K562 (cell line): Measurements from ENCODE around the gene VEGFA. TPM values are rescaled to one million over a fixed set of nuclear protein-coding genes. Genes with fewer than 3 reads are reported as not detected.

Source experiments
- ATAC-seq: fragments of 200-7000 bp; cut with Tn5 transposase; 3 replicates; pipeline ENCODE4 v1.9.1; 2020; ENCODE audit warnings: moderate library complexity
- BruUV-seq: library from RNA; stranded (reverse); fragments of 400-500 nt; replicated peaks from 2 replicates; lab custom pipeline; 2021; lab: Mats Ljungman, UMichigan
- CTCF ChIA-PET: fragments of 300-600 bp; formaldehyde crosslinking; extraction: SDS; loops from one replicate; lab custom pipeline; 2021; ENCODE audit warnings: low intra/inter-chr PET ratio; lab: Yijun Ruan, JAX
- POLR2A ChIA-PET: fragments of 300-600, 350-650 bp; sonication (Branson Sonifier 250); formaldehyde crosslinking; extraction: SDS; loops from one replicate; lab custom pipeline; 2021; ENCODE audit warnings: antibody characterized with exemption, inconsistent platforms; lab: Yijun Ruan, JAX
- DNase-seq, 4 experiments: peaks; one replicate each; pipeline versions ENCODE4 v3.0.0 to v3.0.0-alpha.2; 2011 to 2018; ENCODE audit warnings: low spot score in 3 of 4, mixed read lengths in 3 of 4; ENCODE audit errors: extremely low read depth in 1 of 4
- FAIRE-seq: peaks from 2 replicates; lab custom pipeline; 2011; peaks lifted over from hg19 to GRCh38; lab: Jason Lieb, UNC
- H2AFZ ChIP-seq: 2 replicates; pipeline ENCODE4 v1.6.0; 2011; ENCODE audit warnings: low read depth, low read length, control low read depth, inconsistent platforms
- H3K27ac ChIP-seq: fragments of 200-600 bp; 3 replicates; pipeline ENCODE4 v1.8.0; 2011; ENCODE audit warnings: low read depth, mild to moderate bottlenecking, control low read depth, inconsistent platforms, low read length, moderate library complexity, mixed read lengths; ENCODE audit errors: extremely low read depth
- H3K27me3 ChIP-seq, 2 experiments: fragments of 300-600 bp in 1 of 2; 2 replicates in 1 of 2; 3 replicates in 1 of 2; pipeline versions ENCODE4 v1.6.0 to v1.8.0; 2011; ENCODE audit warnings: inconsistent platforms in 2 of 2, low read length in 2 of 2, mild to moderate bottlenecking in 1 of 2, mixed read lengths in 1 of 2, moderate library complexity in 1 of 2; ENCODE audit not compliant: control insufficient read depth in 2 of 2, insufficient read depth in 2 of 2
- H3K36me3 ChIP-seq: fragments of 300-600 bp; 3 replicates; pipeline ENCODE4 v1.8.0; 2011; ENCODE audit warnings: mild to moderate bottlenecking, low read length, inconsistent platforms; ENCODE audit not compliant: control insufficient read depth, insufficient read depth
- H3K4me1 ChIP-seq, 2 experiments: fragments of 200-600 bp in 1 of 2; replicated peaks in 1 of 2; 2 replicates in 1 of 2; 3 replicates in 1 of 2; pipeline versions ENCODE4 v1.5.1 to v1.8.0; 2011; ENCODE audit warnings: inconsistent platforms in 2 of 2, low read length in 2 of 2, mild to moderate bottlenecking in 1 of 2, mixed read lengths in 1 of 2, moderate library complexity in 1 of 2; ENCODE audit not compliant: control insufficient read depth in 2 of 2, insufficient read depth in 2 of 2
- H3K4me2 ChIP-seq: 2 replicates; pipeline ENCODE4 v1.6.1; 2011; ENCODE audit warnings: low read length, control low read depth, inconsistent platforms, mixed read lengths; ENCODE audit not compliant: insufficient read depth
- H3K4me3 ChIP-seq: fragments of 200-600 bp; sonication (generic), shearing (Covaris generic); 2 replicates; pipeline ENCODE4 v1.5.1; 2016; ENCODE audit warnings: control low read depth, inconsistent platforms
- H3K79me2 ChIP-seq: fragments of 200-600 bp; 3 replicates; pipeline ENCODE4 v1.8.0; 2011; ENCODE audit warnings: low read length, inconsistent platforms; ENCODE audit not compliant: control insufficient read depth, insufficient read depth
- H3K9ac ChIP-seq, 2 experiments: 2 replicates each; pipeline versions ENCODE4 v1.6.0 to v1.6.1; 2011; ENCODE audit warnings: low read depth in 2 of 2, low read length in 2 of 2, control low read depth in 1 of 2, inconsistent platforms in 1 of 2, mild to moderate bottlenecking in 1 of 2, mixed read lengths in 1 of 2; ENCODE audit not compliant: insufficient read depth in 1 of 2
- H3K9me1 ChIP-seq: one replicate; pipeline ENCODE4 v1.6.0; 2011; ENCODE audit warnings: inconsistent platforms, mild to moderate bottlenecking, low read length, moderate library complexity; ENCODE audit not compliant: control insufficient read depth, insufficient read depth
- H3K9me3 ChIP-seq: replicated peaks from 2 replicates; pipeline ENCODE4 v1.5.1; 2011; ENCODE audit warnings: low read depth, low read length, inconsistent platforms; ENCODE audit not compliant: control insufficient read depth, insufficient read depth
- H4K20me1 ChIP-seq: replicated peaks from 2 replicates; pipeline ENCODE4 v1.6.1; 2011; ENCODE audit warnings: low read length, inconsistent platforms, mixed read lengths; ENCODE audit not compliant: control insufficient read depth, insufficient read depth
- DDX20 ChIP-seq: fragments of 450-650 bp; IDR thresholded peaks from 2 replicates; pipeline ENCODE4 v1.6.1; 2016; ENCODE audit warnings: missing genetic modification characterization, low read depth, mild to moderate bottlenecking, missing compliant biosample characterization, moderate library complexity
- DPF2 ChIP-seq: fragments of 450-650 bp; IDR thresholded peaks from 2 replicates; pipeline ENCODE4 v1.6.1; 2016
- HMGN3 ChIP-seq: IDR thresholded peaks from 2 replicates; pipeline ENCODE4 v1.6.1; 2011; ENCODE audit warnings: borderline replicate concordance, low read depth, mild to moderate bottlenecking, mixed read lengths, low read length; ENCODE audit not compliant: insufficient read length; ENCODE audit errors: extremely low read depth
- NFIC ChIP-seq: fragments of 450-650 bp; IDR thresholded peaks from 2 replicates; pipeline ENCODE4 v1.6.1; 2017; ENCODE audit warnings: mild to moderate bottlenecking, inconsistent platforms
- ZKSCAN1 ChIP-seq: fragments of 150-350 bp; IDR thresholded peaks from 2 replicates; pipeline ENCODE4 v1.6.1; 2016; ENCODE audit warnings: low read depth, low read length
- WGBS: fragments of 100-300 bp; shearing (Covaris generic); methylation state at CpG from one replicate; pipeline ENCODE4 v1.1.6; 2016; ENCODE audit warnings: low coverage, mixed read lengths; ENCODE audit not compliant: insufficient coverage; ENCODE audit errors: missing lambda C conversion rate; 5-methylcytosine and 5-hydroxymethylcytosine counted together
- in situ Hi-C: fragments of 300-500 bp; cut with MboI; formaldehyde crosslinking; loops from 4 replicates; pipeline ENCODE4 v1.15.0; 2018; ENCODE audit warnings: inconsistent platforms, mixed read lengths
- intact Hi-C: fragments of 100-400 bp; cut with micrococcal nuclease; formaldehyde crosslinking; loops from 2 replicates; pipeline ENCODE4 v1.14.2; 2022
- polyA plus RNA-seq, 8 experiments: library from polyadenylated mRNA; depleted of rRNA in 4 of 8; stranded (reverse) in 5 of 8; unstranded in 3 of 8; fragments of >200 nt; fragmentation: Nextera tagmentation in 2 of 8; fragmentation: Illumina TruSeq in 1 of 8; extraction: Ambion mirVana in 2 of 8; extraction: Trizol in 1 of 8; gene quantifications; 2 replicates each; pipeline versions ENCODE4 v1.2.1 to v1.2.3, GENCODE V29; 2011 to 2014; ENCODE audit warnings: inconsistent platforms in 1 of 8, missing spikeins in 1 of 8
- total RNA-seq, 7 experiments: library from RNA; depleted of rRNA in 6 of 7; stranded (reverse); fragments of >200 nt in 6 of 7; fragmentation: Illumina TruSeq in 2 of 7; extraction: Trizol in 2 of 7; gene quantifications; 2 replicates each; pipeline versions ENCODE4 v1.2.1 to v1.2.3, GENCODE V29; 2011 to 2021; ENCODE audit warnings: low replicate concordance in 1 of 7

VEGFA gene
- total and polyA plus RNA-seq, 9 of the 15 experiments (the other 6 are each of a cell fraction or from before 2014, with no cell fraction given), result 14.0 to 271 (median 124) TPM

DNA sequence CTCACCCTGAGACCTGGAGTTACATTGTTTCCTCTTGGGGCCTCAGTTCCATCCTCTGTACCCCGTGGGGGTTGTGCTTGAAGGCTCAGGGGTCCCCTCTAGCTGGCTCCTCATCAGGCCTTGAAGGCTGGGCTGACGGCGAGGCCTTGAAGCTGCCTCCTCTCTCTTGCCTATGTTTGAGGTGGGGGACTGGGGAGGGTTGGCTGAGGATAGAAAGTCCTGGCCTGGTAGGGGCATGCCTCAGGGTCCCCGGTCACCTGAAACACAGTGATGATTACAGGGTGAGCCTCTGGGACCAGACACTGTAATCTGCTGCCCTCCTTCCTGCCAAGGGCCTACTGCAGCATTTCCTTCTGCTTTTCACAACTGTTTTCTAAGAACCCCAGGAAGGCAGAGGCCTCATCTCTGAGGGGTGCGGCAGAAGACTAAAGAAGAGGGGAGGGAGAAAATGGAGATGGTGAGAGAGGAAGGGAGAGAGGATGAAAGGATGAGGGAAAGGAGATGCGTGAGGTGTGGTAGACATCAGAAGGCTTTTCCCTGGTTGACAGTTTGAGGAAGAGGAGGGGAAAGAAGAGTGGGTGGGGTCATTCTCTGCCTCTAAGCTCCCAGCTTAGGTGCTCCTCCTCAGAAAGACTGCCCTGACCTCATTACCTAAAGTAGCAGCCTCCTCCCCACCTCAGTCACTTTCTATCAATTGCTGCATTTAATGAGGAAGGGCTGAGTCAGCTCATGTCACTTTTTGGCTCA lies 29.7 kb downstream of the VEGFA start (continued):
- TF ChIP-seq HMGN3 (no peak), DPF2 (no peak)
- TF ChIP-seq, all 486 proteins: peak for 14

DNA sequence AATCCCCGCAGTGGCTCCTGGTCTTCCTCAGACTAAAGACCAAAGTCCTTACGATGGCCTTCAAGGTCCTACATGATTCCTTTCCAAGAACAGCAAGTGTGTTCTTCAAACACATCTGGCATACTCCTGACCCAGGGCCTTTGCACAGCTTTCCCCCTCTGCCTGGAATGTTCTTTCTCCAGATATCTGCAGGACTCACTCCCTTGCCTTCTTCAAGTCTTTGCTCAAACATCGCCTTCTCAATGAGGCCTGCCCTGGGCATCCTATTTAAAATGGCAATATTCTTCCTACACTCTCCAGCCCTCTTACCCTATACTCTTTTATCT lies 30.2 kb downstream of the VEGFA start:
- intact Hi-C loops, result no loop called here
- BruUV-seq, result no TSS peak
- H3K4me2 ChIP-seq, result no peak overlapping the region
- peaks cover 41 to 50% of the 10 kb centered on the region in 2 experiments for H3K4me1 ChIP-seq
- H4K20me1 ChIP-seq, result no peaks in the 10 kb centered on the region
- no peaks in the 10 kb centered on the region for H3K27me3 ChIP-seq
- H3K79me2 ChIP-seq, result no peaks in the 10 kb centered on the region
- POLR2A ChIA-PET, result interaction anchor here (0.6 to 1.2 kb wide), 6 partner anchors 9 to 342 kb away, joined by 3 to 4 read pairs (median 3); no protein-coding TSS in a partner anchor
- H3K9ac ChIP-seq, result no peak overlapping the region; a peak in 1 of 4 replicates
- in situ Hi-C loops, result no loop called here
- CTCF ChIA-PET, result no interaction called here
- DNase-seq (no peak), FAIRE-seq (no peak)
- no peaks in the 10 kb centered on the region for H3K9me3 ChIP-seq
- no peaks in the 10 kb centered on the region for H3K36me3 ChIP-seq
- no peak overlapping the region for H3K4me3 ChIP-seq
- TF ChIP-seq DDX20 (tag) (0 out of 2 replicates have a peak, but pooled peaks have one; percentile 16), NFIC (0 out of 2 replicates have a peak, but pooled peaks have one; percentile 12), ZKSCAN1 (no peak)
- TF ChIP-seq, all 486 proteins: peak for 2
- Histone ChIP-seq H2AFZ (0 out of 2 replicates have a peak overlapping the region, but pooled peaks have one; percentile 29), H3K9me1 (peaks cover 10% of the 10 kb centered on the region), H3K27ac (no peak overlapping the region)
- ATAC-seq, result no peak
- 49% methylated on average over 3 of the region's 3 CpGs for WGBS
